Keratinocyte (primary cell): Measurements from ENCODE around the gene PARD3. TPM values are rescaled to one million over a fixed set of nuclear protein-coding genes. Genes with fewer than 3 reads are reported as not detected.

Experiments used
- DNase-seq: peaks from one replicate; pipeline ENCODE4 v3.0.0-alpha.2; 2011; ENCODE audit warnings: low read depth, missing footprints, low spot score
- FAIRE-seq: peaks from 2 replicates; lab custom pipeline; 2011; peaks lifted over from hg19 to GRCh38; lab: Jason Lieb, UNC
- H2AFZ ChIP-seq: 2 replicates; pipeline ENCODE4 v1.6.0; 2012; ENCODE audit warnings: low read length, control low read depth, inconsistent platforms; ENCODE audit not compliant: control insufficient read depth
- H3K27ac ChIP-seq: 2 replicates; pipeline ENCODE4 v1.5.1; 2011; ENCODE audit warnings: low read length; ENCODE audit not compliant: control insufficient read depth, insufficient read depth
- H3K27me3 ChIP-seq: 3 replicates; pipeline ENCODE4 v1.6.0; 2011; ENCODE audit warnings: low read length; ENCODE audit not compliant: control insufficient read depth, insufficient read depth; ENCODE audit errors: extremely low read depth
- H3K36me3 ChIP-seq, 2 experiments: 2 replicates in 1 of 2; 3 replicates in 1 of 2; pipeline ENCODE4 v1.5.1; 2011; ENCODE audit warnings: low read length in 2 of 2, mild to moderate bottlenecking in 1 of 2; ENCODE audit not compliant: control insufficient read depth in 2 of 2, insufficient read depth in 2 of 2; ENCODE audit errors: extremely low read depth in 1 of 2
- H3K4me1 ChIP-seq: 3 replicates; pipeline ENCODE4 v1.5.1; 2011; ENCODE audit warnings: low read length; ENCODE audit not compliant: control insufficient read depth, insufficient read depth; ENCODE audit errors: extremely low read depth
- H3K4me2 ChIP-seq: 3 replicates; pipeline ENCODE4 v1.6.0; 2011; ENCODE audit warnings: low read depth, low read length; ENCODE audit not compliant: control insufficient read depth, insufficient read depth; ENCODE audit errors: extremely low read depth
- H3K4me3 ChIP-seq, 3 experiments: fragments of 200-600 bp in 1 of 3; sonication (generic) in 1 of 3; 2 replicates in 2 of 3; 3 replicates in 1 of 3; pipeline ENCODE4 v1.5.1; 2011 to 2016; ENCODE audit warnings: low read length in 3 of 3, mild to moderate bottlenecking in 3 of 3, control low read depth in 2 of 3, inconsistent platforms in 1 of 3, low read depth in 1 of 3, mixed read lengths in 1 of 3, mixed run types in 1 of 3, moderate library complexity in 1 of 3; ENCODE audit not compliant: control insufficient read depth in 2 of 3, insufficient read depth in 2 of 3; ENCODE audit errors: extremely low read depth in 1 of 3
- H3K79me2 ChIP-seq: 2 replicates; pipeline ENCODE4 v1.6.0; 2012; ENCODE audit warnings: low read length; ENCODE audit not compliant: control insufficient read depth, insufficient read depth
- H3K9ac ChIP-seq: 3 replicates; pipeline ENCODE4 v1.6.0; 2011; ENCODE audit warnings: low read length; ENCODE audit not compliant: control insufficient read depth, insufficient read depth; ENCODE audit errors: extremely low read depth
- H3K9me1 ChIP-seq: 3 replicates; pipeline ENCODE4 v1.6.0; 2011; ENCODE audit warnings: low read length; ENCODE audit not compliant: control insufficient read depth, insufficient read depth; ENCODE audit errors: extremely low read depth
- H3K9me3 ChIP-seq: 2 replicates; pipeline ENCODE4 v1.5.1; 2012; ENCODE audit warnings: low read depth, low read length; ENCODE audit not compliant: control insufficient read depth
- H4K20me1 ChIP-seq: 3 replicates; pipeline ENCODE4 v1.6.0; 2011; ENCODE audit warnings: low read length; ENCODE audit not compliant: control insufficient read depth, insufficient read depth; ENCODE audit errors: extremely low read depth
- CTCF ChIP-seq, 3 experiments: IDR thresholded peaks in 1 of 3; conservative IDR thresholded peaks in 1 of 3; optimal IDR thresholded peaks in 1 of 3; 2 replicates in 2 of 3; 3 replicates in 1 of 3; pipeline versions ENCODE3 to v1.5.1; 2011; ENCODE audit warnings: low read length in 3 of 3, mild to moderate bottlenecking in 3 of 3, moderate library complexity in 2 of 3, control low read depth in 1 of 3, inconsistent platforms in 1 of 3; ENCODE audit not compliant: insufficient read depth in 2 of 3; ENCODE audit errors: extremely low read depth in 1 of 3
- EZH2 ChIP-seq: IDR thresholded peaks from one replicate; pipeline ENCODE4 v1.6.1; 2012; ENCODE audit warnings: inconsistent platforms, mild to moderate bottlenecking, low read length, moderate library complexity
- dilution Hi-C: fragments of 300-500 bp; cut with MboI; formaldehyde crosslinking; loops from one replicate; pipeline ENCODE4 v1.7.0; 2020; ENCODE audit warnings: low sequenced_read_pairs; ENCODE audit not compliant: extremely low pct_ligation_motif_present
- polyA plus RNA-seq, 5 experiments: library from polyadenylated mRNA; depleted of rRNA in 3 of 5; stranded (reverse) in 3 of 5; stranded (forward) in 1 of 5; unstranded in 1 of 5; fragments of >200 nt; gene quantifications; 1 replicate in 1 of 5; 2 replicates in 3 of 5; 3 replicates in 1 of 5; pipeline versions ENCODE4 v1.2.1 to v1.2.3, GENCODE V29; 2011 to 2012; ENCODE audit warnings: missing spikeins in 2 of 5, low read depth in 1 of 5, low replicate concordance in 1 of 5

PARD3 gene
- polyA plus RNA-seq, 1 donor (not counting 4 experiments of a cell fraction or from before 2014, with no cell fraction given), result 46.4 TPM

- no peaks in the 10 kb centered on the region for H3K79me2 ChIP-seq
- H3K4me1 ChIP-seq, result no peaks in the 10 kb centered on the region
- no peak overlapping the region for H2AFZ ChIP-seq
- no peak overlapping the region for H3K9ac ChIP-seq
- H3K27ac ChIP-seq, result no peak overlapping the region
- peaks cover 1 to 4% of the 10 kb centered on the region in 2 experiments for H3K36me3 ChIP-seq
- H4K20me1 ChIP-seq, result no peaks in the 10 kb centered on the region
- H3K9me3 ChIP-seq, result no peaks in the 10 kb centered on the region
- H3K27me3 ChIP-seq, result no peaks in the 10 kb centered on the region
- H3K4me2 ChIP-seq, result no peak overlapping the region
- DNase-seq (no peak), FAIRE-seq (no peak)
- dilution Hi-C loops, result no loop called here
- TF ChIP-seq EZH2 (no peak), CTCF (optimal IDR thresholded peaks at IDR 0.05 in 1 of 3, IDR thresholded peaks at IDR 0.05 in 1 of 3, conservative IDR thresholded peaks at IDR 0.05 in 1 of 3; ENCODE audit: extremely low read depth in 1 of 3, insufficient read depth in 2 of 3, low read length in 3 of 3) (no peak)
- H3K4me3 ChIP-seq, result no peak overlapping the region
- H3K9me1 ChIP-seq, result no peaks in the 10 kb centered on the region
Measured at GRCh38 chr10:34462993-34463392, 352.1 kb downstream of the PARD3 start.

- TF ChIP-seq CTCF (optimal IDR thresholded peaks at IDR 0.05 in 1 of 3, IDR thresholded peaks at IDR 0.05 in 1 of 3, conservative IDR thresholded peaks at IDR 0.05 in 1 of 3; ENCODE audit: extremely low read depth in 1 of 3, insufficient read depth in 2 of 3, low read length in 3 of 3), result no peak
- no peak for TF ChIP-seq EZH2
- Histone ChIP-seq H2AFZ (no peak overlapping the region), H3K27me3 (no peaks in the 10 kb centered on the region), H3K9me3 (no peaks in the 10 kb centered on the region), H3K27ac (no peak overlapping the region), H3K4me2 (no peak overlapping the region), H3K79me2 (no peaks in the 10 kb centered on the region), H3K9ac (no peak overlapping the region), H3K4me3 (no peak overlapping the region), H3K4me1 (no peaks in the 10 kb centered on the region), H4K20me1 (no peaks in the 10 kb centered on the region), H3K9me1 (no peaks in the 10 kb centered on the region), H3K36me3 (no peaks in the 10 kb centered on the region)
- DNase-seq (no peak), FAIRE-seq (no peak)
- dilution Hi-C loops, result no loop called here
Measured at GRCh38 chr10:34462056-34462455, 353.0 kb downstream of the PARD3 start.
